Measurements from ENCODE around the gene CREM. TPM values are rescaled to one million over a fixed set of nuclear protein-coding genes. Genes with fewer than 3 reads are reported as not detected.
A peak's percentile ranks its signal among the peaks of the same experiment; 100 is the strongest.

Gene CREM
- total RNA-seq, 4 donors from 2014 or later = 24.3 to 42.5 (median 30.1) TPM

DNA sequence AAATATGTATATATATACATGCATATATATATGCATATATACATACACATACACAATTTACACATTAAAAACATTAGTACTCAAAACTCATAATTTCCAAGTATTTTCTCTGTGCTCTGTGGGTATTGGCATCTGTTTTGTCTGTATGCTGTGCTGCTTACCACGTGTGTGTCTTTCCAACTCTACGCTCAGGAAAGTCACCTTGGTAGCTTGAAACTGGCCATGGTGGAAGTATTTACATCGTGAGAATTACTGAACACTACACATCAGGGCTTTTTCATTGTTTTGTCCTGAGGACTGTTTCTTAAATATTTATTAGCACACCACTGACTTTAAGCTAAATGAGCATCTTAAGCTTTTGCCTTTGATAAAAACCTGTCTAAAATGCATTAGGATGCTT, 79.6 kb downstream of the CREM start:
- ATAC-seq (no peak), DNase-seq (no peak)
- no peaks in the 10 kb centered on the region for H3K36me3 ChIP-seq
- TF ChIP-seq POLR2A (IDR thresholded peaks at IDR 0.05) = no peak
- TF ChIP-seq CTCF (IDR thresholded peaks at IDR 0.05 in 4 of 5, conservative IDR thresholded peaks at IDR 0.05 in 1 of 5) = no peak
- H3K4me1 ChIP-seq = peaks cover 18 to 19% of the 10 kb centered on the region in 2 donors
- H3K9me3 ChIP-seq = no peaks in the 10 kb centered on the region
- no peak overlapping the region for H3K4me3 ChIP-seq
- no peaks in the 10 kb centered on the region for H3K27me3 ChIP-seq
- no peak overlapping the region for H3K27ac ChIP-seq
- intact Hi-C loops (cut with DNase I; ENCODE audit: low total_unique reads) = loop anchor here (5.0 kb wide), 1 partner anchor 131 kb away; the partner anchor contains the start of gene CCNY
- in situ Hi-C loops (cut with MboI; ENCODE audit: low sequenced_read_pairs in 4 of 4) = no loop called here

DNA sequence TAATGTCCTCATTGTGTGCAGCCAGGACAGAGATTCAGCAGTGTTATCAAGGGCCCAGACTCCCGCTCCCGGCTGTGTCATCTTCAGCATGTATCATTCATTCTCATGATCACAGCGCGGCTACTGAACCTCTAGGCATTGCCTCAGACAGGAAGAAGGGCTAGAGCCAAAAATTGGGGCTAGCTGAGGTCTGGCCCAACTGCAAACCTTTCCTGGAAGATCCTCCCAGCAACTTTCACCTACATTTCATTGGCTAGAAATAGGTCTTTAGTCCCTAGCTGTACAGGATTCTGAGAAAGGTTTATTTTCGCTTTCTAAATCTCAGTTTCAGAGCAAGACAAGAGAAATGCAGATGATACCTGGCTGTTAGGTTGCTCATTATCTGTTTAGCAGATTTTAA, 81.9 kb downstream of the CREM start:
- H3K36me3 ChIP-seq = no peaks in the 10 kb centered on the region
- in situ Hi-C loops (cut with MboI; ENCODE audit: low sequenced_read_pairs in 4 of 4) (no loop called here), intact Hi-C loops (cut with DNase I; ENCODE audit: low total_unique reads) (loop anchor here (2.0 to 5.0 kb wide), 2 partner anchors 82 to 129 kb away; partner anchors contain the start of genes CCNY and CREM)
- ATAC-seq (peak; percentile 85 to 91), DNase-seq (peak; percentile 29 to 64)
- H3K27ac ChIP-seq = peak overlapping the region; percentile 78 to 88 (median 82)
- TF ChIP-seq CTCF (IDR thresholded peaks at IDR 0.05 in 4 of 5, conservative IDR thresholded peaks at IDR 0.05 in 1 of 5) (no peak), POLR2A (IDR thresholded peaks at IDR 0.05) (no peak)
- peaks cover 18 to 19% of the 10 kb centered on the region in 2 donors for H3K4me1 ChIP-seq
- no peaks in the 10 kb centered on the region for H3K27me3 ChIP-seq
- no peaks in the 10 kb centered on the region for H3K9me3 ChIP-seq
- peak overlapping the region; percentile 22 to 43 (median 38) for H3K4me3 ChIP-seq

GRCh38 chr10:35208949-35209613, 82.4 kb downstream of the CREM start:
- ATAC-seq (peak; percentile 95 to 98), DNase-seq (peak in 1 of 2 donors; percentile 40)
- no peaks in the 10 kb centered on the region for H3K9me3 ChIP-seq
- H3K4me1 ChIP-seq = peaks cover 18 to 19% of the 10 kb centered on the region in 2 donors
- intact Hi-C loops (cut with DNase I; ENCODE audit: low total_unique reads) (loop anchor here (2.0 to 5.0 kb wide), 2 partner anchors 82 to 128 kb away; partner anchors contain the start of genes CCNY and CREM), in situ Hi-C loops (cut with MboI; ENCODE audit: low sequenced_read_pairs in 4 of 4) (no loop called here)
- no peak for TF ChIP-seq CTCF (IDR thresholded peaks at IDR 0.05 in 4 of 5, conservative IDR thresholded peaks at IDR 0.05 in 1 of 5)
- peak in 1 of 2 donors; percentile 32 for TF ChIP-seq POLR2A (IDR thresholded peaks at IDR 0.05)
- no peaks in the 10 kb centered on the region for H3K36me3 ChIP-seq
- no peaks in the 10 kb centered on the region for H3K27me3 ChIP-seq
- peak overlapping the region; percentile 22 to 43 (median 38) for H3K4me3 ChIP-seq
- peak overlapping the region; percentile 78 to 88 (median 82) for H3K27ac ChIP-seq

DNA sequence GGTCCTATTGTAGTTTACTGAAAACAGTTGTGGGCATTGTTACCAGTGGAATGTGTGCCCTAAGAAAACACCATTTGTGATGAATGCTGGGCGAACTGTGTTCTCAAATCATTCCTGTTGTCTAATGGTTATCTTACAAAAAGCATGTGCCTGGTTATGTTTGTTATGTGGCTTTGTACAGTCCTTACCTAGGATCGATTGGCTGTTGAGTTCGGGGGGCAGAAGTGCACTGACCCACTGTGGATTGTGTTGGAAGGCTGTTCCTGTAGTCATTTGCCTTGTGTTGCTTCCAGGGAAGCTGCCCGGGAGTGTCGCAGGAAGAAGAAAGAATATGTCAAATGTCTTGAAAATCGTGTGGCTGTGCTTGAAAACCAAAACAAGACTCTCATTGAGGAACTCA, 84.3 kb downstream of the CREM start:
- in situ Hi-C loops (cut with MboI; ENCODE audit: low sequenced_read_pairs in 4 of 4) (no loop called here), intact Hi-C loops (cut with DNase I; ENCODE audit: low total_unique reads) (no loop called here)
- Histone ChIP-seq H3K4me1 (peaks cover 25 to 29% of the 10 kb centered on the region in 2 donors), H3K36me3 (no peaks in the 10 kb centered on the region), H3K9me3 (no peaks in the 10 kb centered on the region), H3K27ac (no peak overlapping the region), H3K4me3 (no peak overlapping the region), H3K27me3 (no peaks in the 10 kb centered on the region)
- TF ChIP-seq POLR2A (IDR thresholded peaks at IDR 0.05) (no peak), CTCF (IDR thresholded peaks at IDR 0.05 in 4 of 5, conservative IDR thresholded peaks at IDR 0.05 in 1 of 5) (no peak)
- ATAC-seq = no peak
- no peak for DNase-seq

Measured in gastrocnemius medialis (tissue), 4 donors.